ENCODE data around the gene GAPT. TPM values are rescaled to one million over a fixed set of nuclear protein-coding genes. Genes with fewer than 3 reads are reported as not detected.

GAPT gene
- total RNA-seq, 6 donors from 2014 or later: 1.0 to 8.0 (median 6.4) TPM; not detected in 1

GRCh38 chr5:58544195-58544594 lies 53.0 kb downstream of the GAPT start:
- ATAC-seq (ENCODE audit: low FRiP score in 2 of 2): peak in 1 of 2 donors; percentile 71
- Histone ChIP-seq H3K27ac (peak overlapping the region in 3 of 4 donors; percentile 26 to 63 (median 42)), H3K9me3 (peaks cover 0 to 8% (median 0%) of the 10 kb centered on the region in 4 donors), H3K36me3 (no peaks in the 10 kb centered on the region), H3K27me3 (no peaks in the 10 kb centered on the region), H3K4me3 (no peak overlapping the region), H3K4me1 (peaks cover 0 to 5% (median 1%) of the 10 kb centered on the region in 4 donors)
- DNase-seq: no peak
- no peak for TF ChIP-seq POLR2AphosphoS5 (IDR thresholded peaks at IDR 0.05)
- peak in 1 of 4 donors; percentile 17 for TF ChIP-seq EP300 (IDR thresholded peaks at IDR 0.05)
- 31 to 33% methylated on average over 1 of the region's 1 CpG for WGBS, 2 donors

- ATAC-seq (ENCODE audit: low FRiP score in 2 of 2) (no peak), DNase-seq (no peak)
- H3K4me3 ChIP-seq: no peak overlapping the region
- H3K9me3 ChIP-seq: peaks cover 0 to 7% (median 0%) of the 10 kb centered on the region in 4 donors
- H3K4me1 ChIP-seq: peaks cover 0 to 5% (median 1%) of the 10 kb centered on the region in 4 donors
- H3K27ac ChIP-seq: peak overlapping the region in 1 of 4 donors; percentile 63
- WGBS, 2 donors: 55 to 59% methylated on average over 2 of the region's 2 CpGs
- TF ChIP-seq EP300 (IDR thresholded peaks at IDR 0.05) (no peak), POLR2AphosphoS5 (IDR thresholded peaks at IDR 0.05) (no peak), CTCF (IDR thresholded peaks at IDR 0.05) (no peak), POLR2A (IDR thresholded peaks at IDR 0.05) (no peak)
- no peaks in the 10 kb centered on the region for H3K36me3 ChIP-seq
- no peaks in the 10 kb centered on the region for H3K27me3 ChIP-seq
These were observed 53.7 kb downstream of the GAPT start for GRCh38 chr5:58544926-58545325.

- H3K27ac ChIP-seq: no peak overlapping the region
- DNase-seq (peak in 1 of 2 donors; percentile 48), ATAC-seq (ENCODE audit: low FRiP score in 2 of 2) (peak in 1 of 2 donors; percentile 47)
These were observed 54.7 kb downstream of the GAPT start for GRCh38 chr5:58545912-58546311.

More at GRCh38 chr5:58545912-58546311, 54.7 kb downstream of the GAPT start:
- H3K36me3 ChIP-seq: no peaks in the 10 kb centered on the region
- H3K4me3 ChIP-seq: no peak overlapping the region
- H3K27me3 ChIP-seq: no peaks in the 10 kb centered on the region
- peaks cover 0 to 5% (median 0%) of the 10 kb centered on the region in 4 donors for H3K9me3 ChIP-seq
- peaks cover 0 to 5% (median 1%) of the 10 kb centered on the region in 4 donors for H3K4me1 ChIP-seq
- TF ChIP-seq POLR2AphosphoS5 (IDR thresholded peaks at IDR 0.05): no peak
- no peak for TF ChIP-seq EP300 (IDR thresholded peaks at IDR 0.05)
- no peak for TF ChIP-seq CTCF (IDR thresholded peaks at IDR 0.05)

Small RNA genes within 50 kb of the gene (small RNA-seq; reads per million reads assigned to genes)
- 0 reads per million in 4 donors for gene MIR548AE2

Other genes starting within 250 kb of the GAPT start
- 10 to 100 TPM; 29.4 to 82.5 (median 59.2) TPM for gene PLK2, start 31.3 kb upstream of the GAPT start, total RNA-seq
- 1 to 10 TPM in 1 of 6 donors, under 1 TPM in 3, not detected in 2; 0.09 to 1.1 (median 0.87) TPM for gene RAB3C, start 91.6 kb downstream of the GAPT start, total RNA-seq